Middle frontal gyrus (tissue), 1 donor: ENCODE results near the gene TFPT.

Experiments used
- DNase-seq: peaks from one replicate; pipeline ENCODE4 v3.0.0-alpha.2; 2015; ENCODE audit warnings: low spot score; ENCODE audit errors: extremely low spot score

TFPT gene

GRCh38 chr19:54081032-54081431 is 34.4 kb downstream of the TFPT start, which contains the start of gene TARM1:
Gene TARM1, minus strand, starts transcription at chr19:54081365. Its CDS starts 25 bp downstream, at chr19:54081340.
- no peak for DNase-seq

GRCh38 chr19:54077334-54077733 is 38.1 kb downstream of the TFPT start:
- DNase-seq = no peak

- no peak for DNase-seq
Measured at GRCh38 chr19:54074851-54075250, 40.6 kb downstream of the TFPT start.

GRCh38 chr19:54073829-54074228 is 41.6 kb downstream of the TFPT start:
- DNase-seq = no peak

- no peak for DNase-seq
Measured at GRCh38 chr19:54069470-54069869, 46.0 kb downstream of the TFPT start.

- DNase-seq = no peak
Measured at GRCh38 chr19:54063350-54064116, 51.9 kb downstream of the TFPT start, which contains the start of gene VSTM1. Gene VSTM1, minus strand, starts transcription at chr19:54063897. Its CDS starts 120 bp downstream, at chr19:54063777.

- no peak for DNase-seq
Measured at GRCh38 chr19:54062643-54063042, 52.8 kb downstream of the TFPT start.
